ENCODE measurements around the gene SLC35E2B.

Gene SLC35E2B

GRCh38 chr1:1630191-1630964 is 62.2 kb downstream of the SLC35E2B start:
- TF ChIP-seq CTCF (conservative IDR thresholded peaks at IDR 0.05; ENCODE audit: low read depth, low read length): no peak
- peak overlapping the region; percentile 80 for H3K27ac ChIP-seq
- H3K4me1 ChIP-seq (ENCODE audit: low read depth, poor library complexity, severe bottlenecking): no peaks in the 10 kb centered on the region
- peak overlapping the region; percentile 85 for H2AFZ ChIP-seq (ENCODE audit: low read depth)
- no peaks in the 10 kb centered on the region for H3K79me2 ChIP-seq (ENCODE audit: insufficient read depth, low read depth)
- H3K9ac ChIP-seq: peak overlapping the region; percentile 75
- H3K4me3 ChIP-seq (IDR thresholded peaks at IDR 0.05; ENCODE audit: insufficient read depth, low read depth, low read length): peak overlapping the region; percentile 61
- no peaks in the 10 kb centered on the region for H3K27me3 ChIP-seq (ENCODE audit: insufficient read depth, low read depth)
- H4K20me1 ChIP-seq (ENCODE audit: insufficient read depth): no peaks in the 10 kb centered on the region
- no peaks in the 10 kb centered on the region for H3K36me3 ChIP-seq (ENCODE audit: insufficient read depth)
- peak overlapping the region; percentile 82 for H3K4me2 ChIP-seq

GRCh38 chr1:1629430-1630190 is 63.0 kb downstream of the SLC35E2B start:
- Histone ChIP-seq H3K9ac (peak overlapping the region; percentile 22; the same call in 1 of the 2 replicates), H3K4me2 (peak overlapping the region; percentile 82; the same call in 1 of the 2 replicates), H2AFZ (ENCODE audit: low read depth) (no peak overlapping the region), H3K27ac (peak overlapping the region; percentile 48), H3K4me3 (IDR thresholded peaks at IDR 0.05; ENCODE audit: insufficient read depth, low read depth, low read length) (peak overlapping the region; percentile 61), H4K20me1 (ENCODE audit: insufficient read depth) (no peaks in the 10 kb centered on the region), H3K27me3 (ENCODE audit: insufficient read depth, low read depth) (no peaks in the 10 kb centered on the region), H3K36me3 (ENCODE audit: insufficient read depth) (no peaks in the 10 kb centered on the region), H3K79me2 (ENCODE audit: insufficient read depth, low read depth) (no peaks in the 10 kb centered on the region), H3K4me1 (ENCODE audit: low read depth, poor library complexity, severe bottlenecking) (no peaks in the 10 kb centered on the region)
- no peak for TF ChIP-seq CTCF (conservative IDR thresholded peaks at IDR 0.05; ENCODE audit: low read depth, low read length)

- no peak overlapping the region for H2AFZ ChIP-seq (ENCODE audit: low read depth)
- H3K79me2 ChIP-seq (ENCODE audit: insufficient read depth, low read depth): no peaks in the 10 kb centered on the region
- H3K9ac ChIP-seq: peak overlapping the region; percentile 22; the same call in 1 of the 2 replicates
- H3K27me3 ChIP-seq (ENCODE audit: insufficient read depth, low read depth): no peaks in the 10 kb centered on the region
- TF ChIP-seq CTCF (conservative IDR thresholded peaks at IDR 0.05; ENCODE audit: low read depth, low read length): no peak
- no peak overlapping the region for H3K4me2 ChIP-seq
- no peak overlapping the region for H3K4me3 ChIP-seq (IDR thresholded peaks at IDR 0.05; ENCODE audit: insufficient read depth, low read depth, low read length)
- H3K4me1 ChIP-seq (ENCODE audit: low read depth, poor library complexity, severe bottlenecking): no peaks in the 10 kb centered on the region
- no peaks in the 10 kb centered on the region for H4K20me1 ChIP-seq (ENCODE audit: insufficient read depth)
- no peaks in the 10 kb centered on the region for H3K36me3 ChIP-seq (ENCODE audit: insufficient read depth)
- H3K27ac ChIP-seq: peak overlapping the region; percentile 48
Observed at GRCh38 chr1:1628754-1629429, 63.7 kb downstream of the SLC35E2B start.

- Histone ChIP-seq H3K27ac (no peak overlapping the region), H3K9ac (no peak overlapping the region), H3K4me2 (no peak overlapping the region), H3K4me1 (ENCODE audit: low read depth, poor library complexity, severe bottlenecking) (no peaks in the 10 kb centered on the region), H4K20me1 (ENCODE audit: insufficient read depth) (no peaks in the 10 kb centered on the region), H2AFZ (ENCODE audit: low read depth) (no peak overlapping the region), H3K27me3 (ENCODE audit: insufficient read depth, low read depth) (no peaks in the 10 kb centered on the region), H3K79me2 (ENCODE audit: insufficient read depth, low read depth) (no peaks in the 10 kb centered on the region), H3K36me3 (ENCODE audit: insufficient read depth) (no peaks in the 10 kb centered on the region), H3K4me3 (IDR thresholded peaks at IDR 0.05; ENCODE audit: insufficient read depth, low read depth, low read length) (no peak overlapping the region)
- no peak for TF ChIP-seq CTCF (conservative IDR thresholded peaks at IDR 0.05; ENCODE audit: low read depth, low read length)
Observed at GRCh38 chr1:1627829-1628753, 64.5 kb downstream of the SLC35E2B start.
